ENCODE results near the gene BCL2L12. TPM values are rescaled to one million over a fixed set of nuclear protein-coding genes. Genes with fewer than 3 reads are reported as not detected.
"Not testable (repeated sequence)": the region's sequence is repeated elsewhere in the genome, so short reads cannot be mapped to it uniquely, and the experiment has no call there.

The BCL2L12 gene
- total RNA-seq, 1 donor = 4.7 TPM

GRCh38 chr19:49631014-49631588 is 34.6 kb upstream of the BCL2L12 start:
- no peak for TF ChIP-seq CTCF (IDR thresholded peaks at IDR 0.05; ENCODE audit: insufficient read depth, low read depth, low read length)
- no peak overlapping the region for H3K4me3 ChIP-seq (ENCODE audit: low read depth, low read length)

GRCh38 chr19:49631610-49632192 is 34.0 kb upstream of the BCL2L12 start:
- TF ChIP-seq CTCF (IDR thresholded peaks at IDR 0.05; ENCODE audit: insufficient read depth, low read depth, low read length) = no peak
- DNase-seq (ENCODE audit: low read depth) = no peak
- H3K4me3 ChIP-seq (ENCODE audit: low read depth, low read length) = no peak overlapping the region

More at GRCh38 chr19:49631014-49631588, 34.6 kb upstream of the BCL2L12 start:
- DNase-seq (ENCODE audit: low read depth) = no peak

GRCh38 chr19:49632576-49632975 is 33.2 kb upstream of the BCL2L12 start:
- DNase-seq (ENCODE audit: low read depth) = no peak
- no peak for TF ChIP-seq CTCF (IDR thresholded peaks at IDR 0.05; ENCODE audit: insufficient read depth, low read depth, low read length)
- H3K4me3 ChIP-seq (ENCODE audit: low read depth, low read length) = no peak overlapping the region

- not testable (repeated sequence) for H3K4me3 ChIP-seq (ENCODE audit: low read depth, low read length)
- peak; percentile 36 for DNase-seq (ENCODE audit: low read depth)
Observed at GRCh38 chr19:49633273-49633672, 32.5 kb upstream of the BCL2L12 start.

- DNase-seq (ENCODE audit: low read depth) = no peak
- H3K4me3 ChIP-seq (ENCODE audit: low read depth, low read length) = no peak overlapping the region
- peak; percentile 14 for TF ChIP-seq CTCF (IDR thresholded peaks at IDR 0.05; ENCODE audit: insufficient read depth, low read depth, low read length)
Observed at GRCh38 chr19:49635530-49636232, 30.1 kb upstream of the BCL2L12 start.

- no peak overlapping the region for H3K4me3 ChIP-seq (ENCODE audit: low read depth, low read length)
- no peak for TF ChIP-seq CTCF (IDR thresholded peaks at IDR 0.05; ENCODE audit: insufficient read depth, low read depth, low read length)
- DNase-seq (ENCODE audit: low read depth) = no peak
Observed at GRCh38 chr19:49636233-49636932, 29.4 kb upstream of the BCL2L12 start.
